MM.1S (cell line): ENCODE data around the gene CPT1A.

Experiments
- DNase-seq: peaks from one replicate; pipeline ENCODE4 v3.0.0-alpha.2; 2015
- H2AFZ ChIP-seq: fragments of 300-600 bp; sonication (generic); 2 replicates; pipeline ENCODE4 v1.6.0; 2016; ENCODE audit warnings: antibody characterized with exemption, low read length
- H3F3A ChIP-seq: fragments of 300-600 bp; sonication (generic); 2 replicates; pipeline ENCODE4 v1.6.1; 2016; ENCODE audit warnings: mild to moderate bottlenecking, antibody characterized with exemption, low read length, moderate library complexity, mixed read lengths; ENCODE audit not compliant: insufficient read depth
- H3K27ac ChIP-seq: fragments of 300-600 bp; sonication (generic); 2 replicates; pipeline ENCODE4 v1.5.1; 2016; ENCODE audit warnings: mild to moderate bottlenecking, low read length
- H3K27me3 ChIP-seq: fragments of 300-600 bp; sonication (generic); replicated peaks from 2 replicates; pipeline ENCODE4 v1.6.0; 2016; ENCODE audit warnings: low read length; ENCODE audit not compliant: insufficient read depth
- H3K36me3 ChIP-seq: fragments of 300-600 bp; sonication (generic); replicated peaks from 2 replicates; pipeline ENCODE4 v1.6.1; 2016; ENCODE audit warnings: mild to moderate bottlenecking, low read length, mixed read lengths; ENCODE audit not compliant: insufficient read depth
- H3K4me1 ChIP-seq: fragments of 300-600 bp; sonication (generic); 2 replicates; pipeline ENCODE4 v1.6.1; 2016; ENCODE audit warnings: low read length, mixed read lengths
- H3K4me2 ChIP-seq: fragments of 300-600 bp; sonication (generic); 2 replicates; pipeline ENCODE4 v1.6.0; 2016; ENCODE audit warnings: low read depth, low read length
- H3K4me3 ChIP-seq: fragments of 300-600 bp; sonication (generic); 2 replicates; pipeline ENCODE4 v1.5.1; 2016; ENCODE audit warnings: low read length, mixed read lengths
- H3K79me2 ChIP-seq: fragments of 300-600 bp; sonication (generic); 2 replicates; pipeline ENCODE4 v1.6.1; 2016; ENCODE audit warnings: mixed run types, low read length, mixed read lengths
- H3K9ac ChIP-seq: fragments of 300-600 bp; sonication (generic); 2 replicates; pipeline ENCODE4 v1.6.1; 2016; ENCODE audit warnings: low read length, mixed read lengths
- H3K9me2 ChIP-seq: fragments of 300-600 bp; sonication (generic); replicated peaks from 2 replicates; pipeline ENCODE4 v1.6.1; 2016; ENCODE audit warnings: mild to moderate bottlenecking, low read length, mixed read lengths; ENCODE audit not compliant: insufficient read depth
- H3K9me3 ChIP-seq: fragments of 300-600 bp; sonication (generic); replicated peaks from 2 replicates; pipeline ENCODE4 v1.6.1; 2016; ENCODE audit warnings: mild to moderate bottlenecking, low read length, mixed read lengths; ENCODE audit not compliant: insufficient read depth
- H4K20me1 ChIP-seq: fragments of 300-600 bp; sonication (generic); 2 replicates; pipeline ENCODE4 v1.6.1; 2016; ENCODE audit warnings: mild to moderate bottlenecking, low read length, moderate library complexity, mixed read lengths; ENCODE audit not compliant: insufficient read depth
- EZH2 ChIP-seq: fragments of 300-600 bp; sonication (generic); optimal IDR thresholded peaks from 2 replicates; pipeline ENCODE3; 2017; ENCODE audit warnings: low read depth, mild to moderate bottlenecking, antibody characterized with exemption, low read length, mixed read lengths
- EZH2phosphoT487 ChIP-seq: fragments of 300-600 bp; sonication (generic); IDR thresholded peaks from 2 replicates; pipeline ENCODE4 v1.6.1; 2018; ENCODE audit warnings: antibody characterized with exemption, low read length
- TF ChIP-seq, protein P1 (sequence below): fragments of 300-600 bp; sonication (generic); IDR thresholded peaks from 2 replicates; pipeline ENCODE4 v1.5.1; 2016; ENCODE audit warnings: antibody characterized with exemption, low read length, mixed read lengths

CPT1A gene

DNA sequence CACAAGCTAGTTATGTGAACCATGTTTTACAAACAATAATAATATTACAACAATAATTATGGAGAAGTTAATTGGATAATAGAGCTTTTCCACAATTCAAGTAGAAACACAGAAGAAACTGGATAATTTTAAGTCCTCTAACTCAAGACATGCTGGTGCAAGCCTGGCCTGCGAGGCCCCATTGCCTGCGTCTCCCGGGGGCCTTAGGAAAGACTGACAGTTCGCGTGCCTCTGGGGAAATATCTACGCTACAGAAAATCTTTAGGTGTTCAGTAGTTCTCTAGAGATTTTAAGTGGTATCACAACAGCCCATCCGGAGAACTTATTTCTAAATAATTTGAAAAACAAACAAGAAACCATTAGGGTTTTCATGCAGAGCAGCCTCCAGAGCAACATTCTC, 134.2 kb downstream of the CPT1A start:
- Histone ChIP-seq H3K4me3 (no peak overlapping the region), H4K20me1 (no peaks in the 10 kb centered on the region), H3K79me2 (no peaks in the 10 kb centered on the region), H3K4me2 (no peak overlapping the region), H3K36me3 (no peaks in the 10 kb centered on the region), H3K4me1 (no peaks in the 10 kb centered on the region), H3K9me2 (no peaks in the 10 kb centered on the region), H3F3A (no peaks in the 10 kb centered on the region), H3K27me3 (no peaks in the 10 kb centered on the region), H3K27ac (no peak overlapping the region), H2AFZ (no peak overlapping the region), H3K9me3 (no peaks in the 10 kb centered on the region), H3K9ac (no peak overlapping the region)
- DNase-seq, result no peak
- TF ChIP-seq EZH2 (no peak), EZH2phosphoT487 (no peak)

DNA sequence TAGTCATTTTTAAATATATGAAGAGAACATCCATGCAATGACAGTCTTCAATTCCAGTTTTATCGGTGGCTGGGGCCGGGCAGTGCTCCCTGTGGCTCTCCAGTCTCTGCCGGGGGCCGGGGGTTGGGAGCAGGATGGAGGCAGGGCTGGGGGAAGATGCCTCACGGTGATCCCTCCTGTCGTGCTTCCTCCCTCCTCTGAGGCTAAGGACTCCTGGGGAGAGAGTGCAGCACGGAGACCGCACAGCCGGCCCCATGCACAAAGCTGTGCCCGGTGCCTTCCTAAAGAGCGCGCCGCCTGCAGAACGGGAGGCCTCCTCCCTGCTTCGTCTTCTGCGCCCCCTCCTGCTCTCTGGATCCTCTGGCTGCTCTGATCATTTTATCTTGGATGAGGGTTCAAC, 136.8 kb downstream of the CPT1A start:
- Histone ChIP-seq H3K4me2 (no peak overlapping the region), H3F3A (no peaks in the 10 kb centered on the region), H4K20me1 (no peaks in the 10 kb centered on the region), H3K9me2 (no peaks in the 10 kb centered on the region), H3K9me3 (no peaks in the 10 kb centered on the region), H3K27me3 (no peaks in the 10 kb centered on the region), H2AFZ (no peak overlapping the region), H3K4me1 (no peaks in the 10 kb centered on the region), H3K36me3 (no peaks in the 10 kb centered on the region), H3K4me3 (no peak overlapping the region), H3K9ac (no peak overlapping the region), H3K27ac (no peak overlapping the region), H3K79me2 (no peaks in the 10 kb centered on the region)
- TF ChIP-seq EZH2phosphoT487 (no peak), EZH2 (no peak)
- TF ChIP-seq, protein P1, sequence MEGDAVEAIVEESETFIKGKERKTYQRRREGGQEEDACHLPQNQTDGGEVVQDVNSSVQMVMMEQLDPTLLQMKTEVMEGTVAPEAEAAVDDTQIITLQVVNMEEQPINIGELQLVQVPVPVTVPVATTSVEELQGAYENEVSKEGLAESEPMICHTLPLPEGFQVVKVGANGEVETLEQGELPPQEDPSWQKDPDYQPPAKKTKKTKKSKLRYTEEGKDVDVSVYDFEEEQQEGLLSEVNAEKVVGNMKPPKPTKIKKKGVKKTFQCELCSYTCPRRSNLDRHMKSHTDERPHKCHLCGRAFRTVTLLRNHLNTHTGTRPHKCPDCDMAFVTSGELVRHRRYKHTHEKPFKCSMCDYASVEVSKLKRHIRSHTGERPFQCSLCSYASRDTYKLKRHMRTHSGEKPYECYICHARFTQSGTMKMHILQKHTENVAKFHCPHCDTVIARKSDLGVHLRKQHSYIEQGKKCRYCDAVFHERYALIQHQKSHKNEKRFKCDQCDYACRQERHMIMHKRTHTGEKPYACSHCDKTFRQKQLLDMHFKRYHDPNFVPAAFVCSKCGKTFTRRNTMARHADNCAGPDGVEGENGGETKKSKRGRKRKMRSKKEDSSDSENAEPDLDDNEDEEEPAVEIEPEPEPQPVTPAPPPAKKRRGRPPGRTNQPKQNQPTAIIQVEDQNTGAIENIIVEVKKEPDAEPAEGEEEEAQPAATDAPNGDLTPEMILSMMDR, result no peak
- no peak for DNase-seq
